HepG2 (cell line): ENCODE measurements around the gene AXIN1. TPM values are rescaled to one million over a fixed set of nuclear protein-coding genes. Genes with fewer than 3 reads are reported as not detected.

ENCODE experiments used
- ATAC-seq: fragments of 200-7000 bp; cut with Tn5 transposase; 3 replicates; pipeline ENCODE4 v1.9.1; 2020; ENCODE audit warnings: mild to moderate bottlenecking, moderate library complexity
- BruUV-seq: library from RNA; stranded (reverse); fragments of 400-500 nt; replicated peaks from 2 replicates; lab custom pipeline; 2021; lab: Mats Ljungman, UMichigan
- CTCF ChIA-PET: fragments of 300-600 bp; formaldehyde crosslinking; extraction: SDS; loops from one replicate; lab custom pipeline; 2021; ENCODE audit warnings: low total read pairs, inconsistent platforms, low intra/inter-chr PET ratio; lab: Yijun Ruan, JAX
- POLR2A ChIA-PET: fragments of 350-600 bp; sonication (Branson Sonifier 250); formaldehyde crosslinking; loops from one replicate; lab custom pipeline; 2020; ENCODE audit warnings: antibody characterized with exemption, inconsistent platforms; lab: Yijun Ruan, JAX
- DNase-seq: peaks from one replicate; pipeline ENCODE4 v3.0.0-alpha.2; 2015; ENCODE audit warnings: low spot score
- FAIRE-seq: peaks from 3 replicates; lab custom pipeline; 2011; peaks lifted over from hg19 to GRCh38; lab: Jason Lieb, UNC
- H2AFZ ChIP-seq: one replicate; pipeline ENCODE4 v1.6.1; 2011; ENCODE audit warnings: low read length, inconsistent platforms
- H3K27ac ChIP-seq: fragments of 300-600 bp; 3 replicates; pipeline ENCODE4 v1.8.0; 2011; ENCODE audit warnings: mixed run types, mild to moderate bottlenecking, mixed read lengths, low read length, inconsistent platforms; ENCODE audit not compliant: insufficient read depth; ENCODE audit errors: extremely low read length
- H3K27me3 ChIP-seq, 2 experiments: fragments of 200-600 bp in 1 of 2; 2 replicates in 1 of 2; 3 replicates in 1 of 2; pipeline versions ENCODE4 v1.6.0 to v1.8.0; 2011; ENCODE audit warnings: low read length in 2 of 2, mild to moderate bottlenecking in 2 of 2, moderate library complexity in 2 of 2, inconsistent platforms in 1 of 2; ENCODE audit not compliant: insufficient read depth in 2 of 2, control insufficient read depth in 1 of 2
- H3K36me3 ChIP-seq, 2 experiments: fragments of 200-600 bp in 1 of 2; replicated peaks in 1 of 2; 2 replicates in 1 of 2; 3 replicates in 1 of 2; pipeline versions ENCODE4 v1.5.1 to v1.8.0; 2011; ENCODE audit warnings: low read length in 2 of 2, inconsistent platforms in 1 of 2; ENCODE audit not compliant: insufficient read depth in 2 of 2, control insufficient read depth in 1 of 2
- H3K4me1 ChIP-seq: 2 replicates; pipeline ENCODE4 v1.5.1; 2012; ENCODE audit warnings: low read length, inconsistent platforms; ENCODE audit not compliant: insufficient read depth
- H3K4me2 ChIP-seq: 2 replicates; pipeline ENCODE4 v1.6.0; 2011; ENCODE audit warnings: low read depth, low read length, inconsistent platforms
- H3K4me3 ChIP-seq, 3 experiments: fragments of 200-600 bp in 1 of 3; sonication (generic), shearing (Covaris generic) in 1 of 3; replicated peaks in 1 of 3; 2 replicates each; pipeline ENCODE4 v1.5.1; 2011 to 2016; ENCODE audit warnings: low read length in 3 of 3, inconsistent platforms in 2 of 3, low read depth in 2 of 3, mild to moderate bottlenecking in 2 of 3, control low read depth in 1 of 3, mixed read lengths in 1 of 3; ENCODE audit not compliant: insufficient read depth in 1 of 3
- H3K79me2 ChIP-seq: one replicate; pipeline ENCODE4 v1.6.1; 2011; ENCODE audit warnings: low read length, inconsistent platforms; ENCODE audit not compliant: insufficient read depth
- H3K9ac ChIP-seq: 2 replicates; pipeline ENCODE4 v1.6.0; 2011; ENCODE audit warnings: mild to moderate bottlenecking, low read depth, low read length, inconsistent platforms; ENCODE audit not compliant: insufficient read depth
- H3K9me3 ChIP-seq: 2 replicates; pipeline ENCODE4 v1.5.1; 2012; ENCODE audit warnings: mild to moderate bottlenecking, low read length
- H4K20me1 ChIP-seq: 2 replicates; pipeline ENCODE4 v1.6.0; 2011; ENCODE audit warnings: inconsistent platforms, mild to moderate bottlenecking, low read length, moderate library complexity; ENCODE audit not compliant: insufficient read depth
- AGO2 ChIP-seq: fragments of 200-400 bp; formaldehyde crosslinking; optimal IDR thresholded peaks from 2 replicates; pipeline ENCODE3; 2017; ENCODE audit warnings: mild to moderate bottlenecking, low read depth, low read length, moderate library complexity
- HMG20B ChIP-seq: conservative IDR thresholded peaks from 2 replicates; pipeline ENCODE4 v1.6.1; 2016; ENCODE audit warnings: missing genetic modification reagents, missing compliant biosample characterization
- IRX3 ChIP-seq: sonication (generic); formaldehyde crosslinking; IDR thresholded peaks from 2 replicates; pipeline ENCODE4 v1.8.1; 2023; ENCODE audit warnings: mild to moderate bottlenecking, low read depth, missing genetic modification reagents, borderline replicate concordance
- NR2F1 ChIP-seq, 2 experiments: fragments of 450-650 bp in 1 of 2; formaldehyde crosslinking in 1 of 2; IDR thresholded peaks; 2 replicates each; pipeline versions ENCODE4 v1.5.0 to v1.6.1; 2016 to 2020; ENCODE audit warnings: mild to moderate bottlenecking in 1 of 2, missing compliant biosample characterization in 1 of 2, missing genetic modification reagents in 1 of 2, moderate library complexity in 1 of 2
- NR3C1 ChIP-seq: sonication (generic); formaldehyde crosslinking; IDR thresholded peaks from 2 replicates; pipeline ENCODE4 v1.4.0; 2020; ENCODE audit warnings: missing genetic modification reagents
- ZNF12 ChIP-seq: sonication (generic); formaldehyde crosslinking; IDR thresholded peaks from 2 replicates; pipeline ENCODE4 v1.5.0; 2020; ENCODE audit warnings: missing genetic modification reagents
- ZNF414 ChIP-seq: sonication (generic); formaldehyde crosslinking; IDR thresholded peaks from 2 replicates; pipeline ENCODE4 v1.5.0; 2020; ENCODE audit warnings: missing genetic modification reagents
- ZNF510 ChIP-seq: sonication (generic); formaldehyde crosslinking; IDR thresholded peaks from 2 replicates; pipeline ENCODE4 v1.4.0; 2020; ENCODE audit warnings: low read depth, mild to moderate bottlenecking, missing genetic modification reagents
- WGBS: methylation state at CpG from one replicate; pipeline ENCODE4 v1.1.6; 2017; ENCODE audit warnings: low lambda C conversion rate; 5-methylcytosine and 5-hydroxymethylcytosine counted together
- in situ Hi-C: cut with HindIII; loops from 2 replicates; pipeline ENCODE4 v1.10.0; 2017; ENCODE audit warnings: low pct_unique_long_range_greater_than_20kb; ENCODE audit not compliant: extremely low pct_ligation_motif_present
- intact Hi-C: fragments of 100-400 bp; cut with micrococcal nuclease; formaldehyde crosslinking; loops from one replicate; pipeline ENCODE4 v1.10.0; 2022; ENCODE audit not compliant: unreplicated experiment
- polyA plus RNA-seq, 8 experiments: library from polyadenylated mRNA; depleted of rRNA in 3 of 8; stranded (reverse) in 7 of 8; unstranded in 1 of 8; fragments of >200 nt; fragmentation: Illumina TruSeq in 4 of 8; extraction: Trizol in 4 of 8; gene quantifications; 2 replicates each; pipeline versions ENCODE4 v1.2.1 to v1.2.3, GENCODE V29; 2011 to 2016; ENCODE audit warnings: low read depth in 4 of 8, missing spikeins in 1 of 8, mixed read lengths in 1 of 8; ENCODE audit not compliant: insufficient read depth in 1 of 8
- total RNA-seq, 5 experiments: library from RNA; depleted of rRNA; stranded (reverse); fragments of >200 nt; fragmentation: Illumina TruSeq; extraction: Trizol; gene quantifications; 2 replicates each; pipeline ENCODE4 v1.2.3, GENCODE V29; 2016; ENCODE audit warnings: low read depth in 1 of 5

Gene AXIN1
- total and polyA plus RNA-seq, 2 of the 13 experiments (the other 11 are each of a cell fraction or from before 2014, with no cell fraction given) = 24.0 to 26.0 TPM

DNA sequence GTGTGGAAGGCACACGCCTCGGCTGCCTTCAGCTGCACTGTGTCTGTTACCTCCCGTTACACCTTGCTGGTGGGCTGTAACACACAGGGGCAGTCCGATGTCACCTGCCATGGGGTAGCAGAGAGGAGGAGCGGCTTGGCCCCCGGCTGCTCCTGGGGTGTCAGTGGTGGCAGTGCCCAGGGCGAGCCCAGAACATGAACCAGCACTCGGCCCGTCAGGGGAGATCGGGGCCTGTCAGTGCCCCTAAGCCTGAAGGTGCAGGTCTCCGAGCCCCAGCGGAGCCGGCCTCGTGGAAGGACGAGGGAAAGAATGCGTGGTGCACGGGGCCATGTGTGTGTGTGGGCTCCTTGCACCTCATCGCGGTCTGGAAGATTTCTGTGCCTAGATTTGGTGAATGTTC lies 92.2 kb downstream of the AXIN1 start:
- H3K27me3 ChIP-seq = no peaks in the 10 kb centered on the region
- no peaks in the 10 kb centered on the region for H3K4me1 ChIP-seq
- no peak overlapping the region for H3K4me3 ChIP-seq
- H4K20me1 ChIP-seq = no peaks in the 10 kb centered on the region
- DNase-seq = no peak
- H3K9me3 ChIP-seq = no peaks in the 10 kb centered on the region
- no peak overlapping the region for H3K9ac ChIP-seq
- intact Hi-C loops (no loop called here), in situ Hi-C loops (no loop called here)
- no peaks in the 10 kb centered on the region for H3K79me2 ChIP-seq
- no peak overlapping the region for H2AFZ ChIP-seq
- no peak overlapping the region for H3K27ac ChIP-seq
- no peak for ATAC-seq
- no peak for FAIRE-seq
- CTCF ChIA-PET = no interaction called here
- TF ChIP-seq NR2F1 (CRISPR knock-in tag; IDR thresholded peaks at IDR 0.05) = no peak
- no peak for TF ChIP-seq ZNF12 (CRISPR knock-in tag)
- TF ChIP-seq ZNF414 (CRISPR knock-in tag) = no peak
- no TSS peak for BruUV-seq
- 94% methylated on average over 17 of the region's 19 CpGs for WGBS
- H3K36me3 ChIP-seq = peaks cover 15 to 25% of the 10 kb centered on the region in 2 experiments; a peak in 4 of 5 replicates
- POLR2A ChIA-PET = no interaction called here
- no peak overlapping the region for H3K4me2 ChIP-seq

DNA sequence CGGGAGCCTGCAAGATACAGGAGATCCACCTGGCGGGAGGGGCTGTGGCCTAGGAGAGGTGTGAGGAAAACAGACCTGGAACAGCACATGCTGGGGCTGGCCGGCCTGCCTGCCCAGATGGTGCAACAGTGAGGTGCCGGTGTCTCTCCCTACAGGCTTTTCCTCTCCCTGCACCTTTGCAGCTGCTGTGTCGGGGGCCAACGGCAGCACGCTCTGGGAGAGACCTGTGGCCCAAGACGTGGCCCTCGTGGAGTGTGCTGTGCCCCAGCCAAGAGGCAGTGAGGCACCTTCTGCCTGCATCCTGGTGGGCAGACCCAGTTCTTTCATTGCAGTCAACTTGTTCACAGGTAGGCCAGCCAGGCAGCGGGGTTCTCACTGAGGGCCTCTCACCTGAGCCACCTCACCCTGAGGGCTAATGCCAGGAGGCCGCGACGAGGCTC lies 92.7 kb downstream of the AXIN1 start:
- H3K79me2 ChIP-seq = no peaks in the 10 kb centered on the region
- TF ChIP-seq ZNF510 (CRISPR knock-in tag) (no peak), IRX3 (CRISPR knock-in tag) (no peak), HMG20B (CRISPR knock-in tag) (no peak), AGO2 (peak; percentile 17), NR3C1 (CRISPR knock-in tag) (no peak)
- no peak overlapping the region for H3K4me3 ChIP-seq
- 90% methylated on average over 5 of the region's 13 CpGs for WGBS
- no peaks in the 10 kb centered on the region for H3K9me3 ChIP-seq
- CTCF ChIA-PET = no interaction called here
- DNase-seq = no peak
- no peak for ATAC-seq
- no peaks in the 10 kb centered on the region for H3K27me3 ChIP-seq
- no peak for FAIRE-seq
- POLR2A ChIA-PET = no interaction called here
- H2AFZ ChIP-seq = no peak overlapping the region
- in situ Hi-C loops (no loop called here), intact Hi-C loops (no loop called here)
- H3K36me3 ChIP-seq = peaks cover 15 to 28% of the 10 kb centered on the region in 2 experiments; a peak in 4 of 5 replicates
- H4K20me1 ChIP-seq = no peaks in the 10 kb centered on the region
- BruUV-seq = no TSS peak
- H3K4me2 ChIP-seq = no peak overlapping the region
- H3K27ac ChIP-seq = no peak overlapping the region
- no peaks in the 10 kb centered on the region for H3K4me1 ChIP-seq
- no peak overlapping the region for H3K9ac ChIP-seq
